ENCODE results near the gene KDM4C. TPM values are rescaled to one million over a fixed set of nuclear protein-coding genes. Genes with fewer than 3 reads are reported as not detected.
"Not testable (repeated sequence)": the region's sequence is repeated elsewhere in the genome, so short reads cannot be mapped to it uniquely, and the experiment has no call there.

The KDM4C gene
- polyA plus RNA-seq, 5 donors, result 9.9 to 18.3 (median 15.6) TPM

GRCh38 chr9:7165331-7165975 is 407.7 kb downstream of the KDM4C start:
- DNase-seq, result no peak

- DNase-seq, result no peak
These were observed 408.3 kb downstream of the KDM4C start for GRCh38 chr9:7166074-7166473.

- no peak for DNase-seq
These were observed 412.1 kb downstream of the KDM4C start for GRCh38 chr9:7169717-7170389.

GRCh38 chr9:7171396-7172153 is 413.8 kb downstream of the KDM4C start:
- DNase-seq, result no peak

- no peak for DNase-seq
These were observed 414.7 kb downstream of the KDM4C start for GRCh38 chr9:7172154-7173115.

- DNase-seq, result no peak
These were observed 415.4 kb downstream of the KDM4C start for GRCh38 chr9:7173139-7173538.

- DNase-seq, result no peak
These were observed 416.5 kb downstream of the KDM4C start for GRCh38 chr9:7174301-7174700.

GRCh38 chr9:7174884-7175283 is 417.1 kb downstream of the KDM4C start:
- no peak for DNase-seq

GRCh38 chr9:7176561-7176960 is 418.8 kb downstream of the KDM4C start:
- peak in 1 of 2 donors; percentile 26 for DNase-seq

GRCh38 chr9:7177383-7177782 is 419.6 kb downstream of the KDM4C start:
- no peak for DNase-seq

GRCh38 chr9:7178729-7179128 is 421.0 kb downstream of the KDM4C start:
- no peak for DNase-seq

GRCh38 chr9:7180247-7180646 is 422.5 kb downstream of the KDM4C start:
- no peak for DNase-seq

GRCh38 chr9:7183139-7183538 is 425.4 kb downstream of the KDM4C start:
- not testable (repeated sequence) for DNase-seq

GRCh38 chr9:7185612-7186011 is 427.8 kb downstream of the KDM4C start:
- no peak for DNase-seq

- DNase-seq, result no peak
These were observed 428.4 kb downstream of the KDM4C start for GRCh38 chr9:7186175-7186574.

- no peak for DNase-seq
These were observed 434.5 kb downstream of the KDM4C start for GRCh38 chr9:7192266-7192665.

GRCh38 chr9:7195526-7195925 is 437.8 kb downstream of the KDM4C start:
- DNase-seq, result no peak

- no peak for DNase-seq
These were observed 438.7 kb downstream of the KDM4C start for GRCh38 chr9:7196467-7196866.

GRCh38 chr9:7201196-7201595 is 443.4 kb downstream of the KDM4C start:
- no peak for DNase-seq

GRCh38 chr9:7205806-7206205 is 448.0 kb downstream of the KDM4C start:
- no peak for DNase-seq

GRCh38 chr9:7206221-7206758 is 448.5 kb downstream of the KDM4C start:
- no peak for DNase-seq
